GM12878 (cell line): ENCODE results near the gene TNP2. TPM values are rescaled to one million over a fixed set of nuclear protein-coding genes. Genes with fewer than 3 reads are reported as not detected.

Experiments
- ATAC-seq: fragments of 200-7000 bp; cut with Tn5 transposase; 3 replicates; pipeline ENCODE4 v1.9.1; 2020; ENCODE audit warnings: mild to moderate bottlenecking, moderate library complexity
- BruUV-seq: library from RNA; stranded (reverse); fragments of 400-500 nt; replicated peaks from 2 replicates; lab custom pipeline; 2021; lab: Mats Ljungman, UMichigan
- CTCF ChIA-PET: fragments of 300-600 bp; sonication (Branson Sonifier 250); formaldehyde crosslinking; extraction: SDS; loops from one replicate; lab custom pipeline; 2021; ENCODE audit warnings: inconsistent platforms; lab: Yijun Ruan, JAX
- POLR2A ChIA-PET: fragments of 350-600 bp; formaldehyde crosslinking; extraction: SDS; loops from one replicate; lab custom pipeline; 2021; ENCODE audit warnings: inconsistent platforms; lab: Charles Lee
- RAD21 ChIA-PET: fragments of 300-600 bp; sonication (Branson Sonifier 250); formaldehyde crosslinking; loops from one replicate; lab custom pipeline; 2023; ENCODE audit warnings: antibody characterized with exemption; ENCODE audit not compliant: unreplicated experiment; lab: Charles Lee
- SMC1A ChIA-PET: fragments of 300-600 bp; sonication (Branson Sonifier 250); formaldehyde crosslinking; loops from one replicate; lab custom pipeline; 2023; ENCODE audit not compliant: unreplicated experiment, uncharacterized antibody; lab: Charles Lee
- DNase-seq: peaks from one replicate; pipeline ENCODE4 v3.0.0-alpha.2; 2011; ENCODE audit warnings: low read depth, low spot score
- FAIRE-seq: peaks from 3 replicates; lab custom pipeline; 2011; peaks lifted over from hg19 to GRCh38; lab: Jason Lieb, UNC
- H2AFZ ChIP-seq: 2 replicates; pipeline ENCODE4 v1.6.0; 2011; ENCODE audit warnings: low read depth, low read length, control low read depth; ENCODE audit not compliant: control insufficient read depth
- H3K27ac ChIP-seq: 2 replicates; pipeline ENCODE4 v1.5.1; 2011; ENCODE audit warnings: control low read depth; ENCODE audit not compliant: control insufficient read depth, insufficient read depth
- H3K27me3 ChIP-seq, 2 experiments: replicated peaks in 1 of 2; 2 replicates each; pipeline versions ENCODE4 v1.6.0 to v1.6.1; 2011; ENCODE audit warnings: low read length in 1 of 2; ENCODE audit not compliant: control insufficient read depth in 2 of 2, insufficient read depth in 2 of 2
- H3K36me3 ChIP-seq, 2 experiments: 2 replicates each; pipeline ENCODE4 v1.5.1; 2011; ENCODE audit warnings: low read length in 1 of 2; ENCODE audit not compliant: control insufficient read depth in 2 of 2, insufficient read depth in 2 of 2
- H3K4me1 ChIP-seq: 2 replicates; pipeline ENCODE4 v1.6.1; 2011; ENCODE audit warnings: mild to moderate bottlenecking, low read length, moderate library complexity, mixed read lengths; ENCODE audit not compliant: control insufficient read depth, insufficient read depth
- H3K4me2 ChIP-seq: 2 replicates; pipeline ENCODE4 v1.6.0; 2011; ENCODE audit warnings: control low read depth; ENCODE audit not compliant: control insufficient read depth, insufficient read depth
- H3K4me3 ChIP-seq: fragments of 200-600 bp; sonication (generic); 2 replicates; pipeline ENCODE4 v1.5.1; 2016
- H3K79me2 ChIP-seq: 2 replicates; pipeline ENCODE4 v1.6.0; 2011; ENCODE audit warnings: low read length; ENCODE audit not compliant: control insufficient read depth, insufficient read depth
- H3K9ac ChIP-seq: 2 replicates; pipeline ENCODE4 v1.8.0; 2011; ENCODE audit warnings: low read length, control low read depth, mixed read lengths; ENCODE audit not compliant: control insufficient read depth, insufficient read depth
- H3K9me3 ChIP-seq: replicated peaks from 3 replicates; pipeline ENCODE4 v1.5.1; 2011; ENCODE audit warnings: mild to moderate bottlenecking, low read length; ENCODE audit not compliant: control insufficient read depth, insufficient read depth
- H4K20me1 ChIP-seq: 2 replicates; pipeline ENCODE4 v1.6.0; 2011; ENCODE audit not compliant: control insufficient read depth, insufficient read depth
- IRF4 ChIP-seq: IDR thresholded peaks from 2 replicates; pipeline ENCODE4 v1.6.1; 2011; ENCODE audit warnings: low read depth, low read length
- MTA2 ChIP-seq: fragments of 450-650 bp; IDR thresholded peaks from 2 replicates; pipeline ENCODE4 v1.6.1; 2016; ENCODE audit warnings: low read depth, mild to moderate bottlenecking, moderate library complexity
- POLR2AphosphoS2 ChIP-seq: IDR thresholded peaks from 2 replicates; pipeline ENCODE4 v1.6.1; 2011; ENCODE audit warnings: low read depth, mild to moderate bottlenecking, low read length, improper control_type of control experiment, moderate library complexity
- RCOR1 ChIP-seq: conservative IDR thresholded peaks from 2 replicates; pipeline ENCODE4 v1.6.1; 2012; ENCODE audit warnings: low read depth, low read length, improper control_type of control experiment
- TBL1XR1 ChIP-seq: IDR thresholded peaks from 2 replicates; pipeline ENCODE4 v1.6.1; 2012; ENCODE audit warnings: low read depth, low read length, improper control_type of control experiment
- WGBS: methylation state at CpG from one replicate; pipeline ENCODE4 v1.1.6; 2016; ENCODE audit warnings: low lambda C conversion rate; ENCODE audit not compliant: insufficient replicate concordance, insufficient coverage; ENCODE audit errors: missing lambda C conversion rate; 5-methylcytosine and 5-hydroxymethylcytosine counted together
- in situ Hi-C: fragments of 300-500 bp; cut with MboI; formaldehyde crosslinking; loops from 9 replicates; pipeline ENCODE4 v1.14.3; 2018; ENCODE audit warnings: mixed read lengths
- intact Hi-C: fragments of 100-400 bp; cut with micrococcal nuclease; formaldehyde crosslinking; loops from one replicate; pipeline ENCODE4 v1.14.2; 2022; ENCODE audit not compliant: unreplicated experiment
- polyA plus RNA-seq, 11 experiments: library from polyadenylated mRNA; depleted of rRNA in 4 of 11; unstranded in 6 of 11; stranded (reverse) in 5 of 11; fragments of >200 nt; fragmentation: Nextera tagmentation in 4 of 11; fragmentation: Illumina TruSeq in 1 of 11; extraction: Ambion mirVana in 4 of 11; extraction: Trizol in 1 of 11; gene quantifications; 1 replicate in 1 of 11; 2 replicates in 10 of 11; pipeline versions ENCODE4 v1.2.1 to v1.2.3, GENCODE V29; 2011 to 2016; ENCODE audit warnings: inconsistent platforms in 2 of 11, missing spikeins in 2 of 11, low read depth in 1 of 11
- total RNA-seq, 4 experiments: library from RNA; depleted of rRNA in 3 of 4; stranded (reverse); fragments of >200 nt in 3 of 4; fragmentation: Illumina TruSeq in 1 of 4; extraction: Trizol in 1 of 4; gene quantifications; 2 replicates each; pipeline versions ENCODE4 v1.2.1 to v1.2.3, GENCODE V29; 2013 to 2021
- TF ChIP-seq, protein P1 (sequence below): IDR thresholded peaks from 2 replicates; pipeline ENCODE4 v1.6.1; 2011; ENCODE audit warnings: low read depth, mild to moderate bottlenecking, low read length, moderate library complexity, borderline replicate concordance; ENCODE audit errors: extremely low read depth

Gene TNP2
- total and polyA plus RNA-seq, 10 of the 15 experiments (the other 5 are each of a cell fraction or from before 2014, with no cell fraction given): not detected

DNA sequence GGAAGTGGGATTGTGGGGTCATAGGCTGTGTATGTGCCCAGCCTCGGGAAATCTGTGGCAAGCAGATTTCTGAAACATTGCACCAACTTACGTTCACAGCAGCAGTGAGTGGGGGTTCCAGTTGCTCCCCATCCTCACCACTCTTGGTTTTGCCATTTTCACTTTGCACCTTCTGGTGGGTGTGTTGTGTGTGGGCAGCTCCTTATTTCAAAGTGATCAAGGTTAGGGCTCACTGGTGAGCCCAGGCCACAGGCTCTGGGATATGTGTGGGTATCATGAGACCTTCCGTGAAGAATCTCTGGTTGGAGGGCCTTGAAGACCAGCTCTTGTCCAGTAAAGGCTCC is 41.5 kb upstream of the TNP2 start:
- 20% methylated on average over 3 of the region's 3 CpGs for WGBS
- H3K36me3 ChIP-seq: no peaks in the 10 kb centered on the region
- peak overlapping the region; percentile 42 for H3K9ac ChIP-seq
- FAIRE-seq: no peak
- intact Hi-C loops: loop anchor here (2.0 to 5.0 kb wide), 3 partner anchors 54 to 346 kb away; partner anchors contain the start of gene SOCS1
- in situ Hi-C loops: no loop called here
- no peaks in the 10 kb centered on the region for H3K79me2 ChIP-seq
- ChIA-PET SMC1A (interaction anchor here (0.6 to 7.4 kb wide), 16 partner anchors 11 to 346 kb away, joined by 3 to 194 read pairs (median 4); partner anchors contain the start of gene SOCS1), CTCF (interaction anchor here (0.9 to 6.9 kb wide), 9 partner anchors 13 to 347 kb away, joined by 3 to 70 read pairs (median 10); partner anchors contain the start of gene SOCS1), RAD21 (interaction anchor here (0.6 to 8.5 kb wide), 10 partner anchors 10 to 345 kb away, joined by 3 to 206 read pairs (median 10); partner anchors contain the start of gene SOCS1), POLR2A (interaction anchor here (0.6 to 5.4 kb wide), 11 partner anchors 13 to 84 kb away, joined by 3 to 85 read pairs (median 5); partner anchors contain the start of gene SOCS1)
- peaks cover 2% of the 10 kb centered on the region; the same call in 2 of the 3 replicates for H3K9me3 ChIP-seq
- TSS peak; percentile 97 for BruUV-seq
- H3K27ac ChIP-seq: peak overlapping the region; percentile 90
- no peak for DNase-seq
- H3K4me3 ChIP-seq: peak overlapping the region; percentile 27; the same call in 1 of the 2 replicates
- H3K4me2 ChIP-seq: peak overlapping the region; percentile 46
- peak; percentile 6 for ATAC-seq
- H3K4me1 ChIP-seq: peaks cover 68% of the 10 kb centered on the region
- H4K20me1 ChIP-seq: no peaks in the 10 kb centered on the region
- no peak overlapping the region for H2AFZ ChIP-seq
- H3K27me3 ChIP-seq: no peaks in the 10 kb centered on the region
- TF ChIP-seq POLR2AphosphoS2 (no peak), RCOR1 (no peak), MTA2 (no peak), IRF4 (no peak), TBL1XR1 (0 out of 2 replicates have a peak, but pooled peaks have one; percentile 52)
- TF ChIP-seq, protein P1, sequence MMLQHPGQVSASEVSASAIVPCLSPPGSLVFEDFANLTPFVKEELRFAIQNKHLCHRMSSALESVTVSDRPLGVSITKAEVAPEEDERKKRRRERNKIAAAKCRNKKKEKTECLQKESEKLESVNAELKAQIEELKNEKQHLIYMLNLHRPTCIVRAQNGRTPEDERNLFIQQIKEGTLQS: no peak
